HepG2 (cell line): ENCODE measurements around the gene CTDNEP1. TPM values are rescaled to one million over a fixed set of nuclear protein-coding genes. Genes with fewer than 3 reads are reported as not detected.
A peak's percentile ranks its signal among the peaks of the same experiment; 100 is the strongest.

Experiments used
- CBFB ChIP-seq: sonication (generic); formaldehyde crosslinking; IDR thresholded peaks from 2 replicates; pipeline ENCODE4 v1.4.0; 2020; ENCODE audit warnings: missing genetic modification reagents
- CERS6 ChIP-seq: sonication (generic); formaldehyde crosslinking; IDR thresholded peaks from 2 replicates; pipeline ENCODE4 v1.5.0; 2020; ENCODE audit warnings: missing genetic modification reagents
- ELF3 ChIP-seq: IDR thresholded peaks from 2 replicates; pipeline ENCODE4 v1.6.1; 2016; ENCODE audit warnings: missing genetic modification reagents, missing compliant biosample characterization
- EP300 ChIP-seq, 3 experiments: sonication (generic) in 1 of 3; formaldehyde crosslinking in 1 of 3; IDR thresholded peaks; 2 replicates each; pipeline versions ENCODE4 v1.5.1 to v1.6.1; 2011 to 2020; ENCODE audit warnings: low read depth in 2 of 3, low read length in 2 of 3, borderline replicate concordance in 1 of 3, improper control_type of control experiment in 1 of 3, mild to moderate bottlenecking in 1 of 3, missing genetic modification reagents in 1 of 3, moderate library complexity in 1 of 3
- KDM4B ChIP-seq: sonication (generic); formaldehyde crosslinking; IDR thresholded peaks from 2 replicates; pipeline ENCODE4 v1.4.0; 2020; ENCODE audit warnings: missing genetic modification reagents
- KLF6 ChIP-seq: IDR thresholded peaks from 2 replicates; pipeline ENCODE4 v1.8.0; 2016; ENCODE audit warnings: missing biosample characterization, missing genetic modification reagents
- MXD3 ChIP-seq: IDR thresholded peaks from 2 replicates; pipeline ENCODE4 v1.6.1; 2016; ENCODE audit warnings: mild to moderate bottlenecking, missing biosample characterization, missing genetic modification reagents
- MYNN ChIP-seq: sonication (generic); formaldehyde crosslinking; IDR thresholded peaks from 2 replicates; pipeline ENCODE4 v1.4.0; 2020; ENCODE audit warnings: mild to moderate bottlenecking, low read depth, missing genetic modification reagents
- MZF1 ChIP-seq: sonication (generic); formaldehyde crosslinking; IDR thresholded peaks from 2 replicates; pipeline ENCODE4 v1.8.1; 2023; ENCODE audit warnings: mild to moderate bottlenecking, missing genetic modification reagents, borderline replicate concordance
- NCOA2 ChIP-seq: sonication (generic); formaldehyde crosslinking; IDR thresholded peaks from 2 replicates; pipeline ENCODE4 v1.8.0; 2022; ENCODE audit warnings: inconsistent platforms
- NR1H2 ChIP-seq: sonication (generic); formaldehyde crosslinking; IDR thresholded peaks from 2 replicates; pipeline ENCODE4 v1.8.1; 2022; ENCODE audit warnings: low read depth, missing genetic modification reagents, borderline replicate concordance
- PRMT3 ChIP-seq: sonication (generic); formaldehyde crosslinking; IDR thresholded peaks from 2 replicates; pipeline ENCODE4 v1.8.1; 2022; ENCODE audit warnings: low read depth, mild to moderate bottlenecking, moderate library complexity, missing genetic modification reagents, borderline replicate concordance
- RBAK ChIP-seq: sonication (generic); formaldehyde crosslinking; IDR thresholded peaks from 2 replicates; pipeline ENCODE4 v1.5.1; 2020; ENCODE audit warnings: mild to moderate bottlenecking, missing genetic modification reagents
- RFX1 ChIP-seq: fragments of 450-650 bp; IDR thresholded peaks from 2 replicates; pipeline ENCODE4 v1.6.1; 2017
- SETDB1 ChIP-seq: sonication (generic); formaldehyde crosslinking; IDR thresholded peaks from 2 replicates; pipeline ENCODE4 v1.5.1; 2020; ENCODE audit warnings: missing genetic modification reagents, mild to moderate bottlenecking, borderline replicate concordance
- SIN3B ChIP-seq: fragments of 150-350 bp; IDR thresholded peaks from 2 replicates; pipeline ENCODE4 v1.6.1; 2014; ENCODE audit warnings: low read length
- XRCC5 ChIP-seq: fragments of 200-400 bp; formaldehyde crosslinking; optimal IDR thresholded peaks from 2 replicates; pipeline ENCODE3; 2017; ENCODE audit warnings: mild to moderate bottlenecking, low read length
- ZNF274 ChIP-seq: sonication (generic); formaldehyde crosslinking; IDR thresholded peaks from 2 replicates; pipeline ENCODE4 v1.5.1; 2020; ENCODE audit warnings: mild to moderate bottlenecking, missing genetic modification reagents
- ZNF280D ChIP-seq: sonication (generic); formaldehyde crosslinking; IDR thresholded peaks from 2 replicates; pipeline ENCODE4 v1.5.1; 2020; ENCODE audit warnings: mild to moderate bottlenecking, missing genetic modification reagents
- ZNF333 ChIP-seq: sonication (generic); formaldehyde crosslinking; IDR thresholded peaks from 2 replicates; pipeline ENCODE4 v1.4.0; 2020; ENCODE audit warnings: mild to moderate bottlenecking, missing genetic modification reagents, borderline replicate concordance
- ZNF468 ChIP-seq: sonication (generic); formaldehyde crosslinking; IDR thresholded peaks from 2 replicates; pipeline ENCODE4 v1.8.0; 2022; ENCODE audit warnings: mild to moderate bottlenecking, moderate library complexity, missing genetic modification reagents
- ZNF501 ChIP-seq: sonication (generic); formaldehyde crosslinking; IDR thresholded peaks from 2 replicates; pipeline ENCODE4 v1.5.1; 2020; ENCODE audit warnings: mild to moderate bottlenecking, moderate library complexity, missing genetic modification reagents
- ZNF547 ChIP-seq: sonication (generic); formaldehyde crosslinking; IDR thresholded peaks from 2 replicates; pipeline ENCODE4 v1.5.1; 2020; ENCODE audit warnings: mild to moderate bottlenecking, missing genetic modification reagents
- ZNF605 ChIP-seq: sonication (generic); formaldehyde crosslinking; IDR thresholded peaks from 2 replicates; pipeline ENCODE4 v1.8.0; 2022; ENCODE audit warnings: mild to moderate bottlenecking, missing genetic modification reagents
- ZNF704 ChIP-seq: sonication (generic); formaldehyde crosslinking; IDR thresholded peaks from 2 replicates; pipeline ENCODE4 v1.8.1; 2023; ENCODE audit warnings: mild to moderate bottlenecking, inconsistent platforms, moderate library complexity, missing genetic modification reagents, borderline replicate concordance
- polyA plus RNA-seq, 8 experiments: library from polyadenylated mRNA; depleted of rRNA in 3 of 8; stranded (reverse) in 7 of 8; unstranded in 1 of 8; fragments of >200 nt; fragmentation: Illumina TruSeq in 4 of 8; extraction: Trizol in 4 of 8; gene quantifications; 2 replicates each; pipeline versions ENCODE4 v1.2.1 to v1.2.3, GENCODE V29; 2011 to 2016; ENCODE audit warnings: low read depth in 4 of 8, missing spikeins in 1 of 8, mixed read lengths in 1 of 8; ENCODE audit not compliant: insufficient read depth in 1 of 8
- total RNA-seq, 5 experiments: library from RNA; depleted of rRNA; stranded (reverse); fragments of >200 nt; fragmentation: Illumina TruSeq; extraction: Trizol; gene quantifications; 2 replicates each; pipeline ENCODE4 v1.2.3, GENCODE V29; 2016; ENCODE audit warnings: low read depth in 1 of 5

The CTDNEP1 gene
- total and polyA plus RNA-seq, 2 of the 13 experiments (the other 11 are each of a cell fraction or from before 2014, with no cell fraction given): 19.8 to 118 TPM

GRCh38 chr17:7213895-7214299 is 37.6 kb downstream of the CTDNEP1 start (continued):
- no peak for TF ChIP-seq PRMT3 (CRISPR knock-in tag)
- no peak for TF ChIP-seq ZNF501
- TF ChIP-seq MYNN: peak; percentile 94; the same call in 1 of the 2 replicates
- TF ChIP-seq NCOA2 (CRISPR knock-in tag): no peak
- no peak for TF ChIP-seq NR1H2 (CRISPR knock-in tag)
- peak; percentile 28 for TF ChIP-seq XRCC5
- TF ChIP-seq CERS6: no peak
- TF ChIP-seq SIN3B: 0 out of 2 replicates have a peak, but pooled peaks have one; percentile 62
- no peak for TF ChIP-seq ZNF605
- TF ChIP-seq ZNF547 (CRISPR knock-in tag): no peak
- 0 out of 2 replicates have a peak, but pooled peaks have one; percentile 19 for TF ChIP-seq KLF6 (CRISPR knock-in tag)
- no peak for TF ChIP-seq ZNF704 (CRISPR knock-in tag)
- peak; percentile 94 for TF ChIP-seq RFX1
- no peak for TF ChIP-seq SETDB1 (CRISPR knock-in tag)
- TF ChIP-seq ZNF274: 0 out of 2 replicates have a peak, but pooled peaks have one; percentile 32
- 0 out of 2 replicates have a peak, but pooled peaks have one; percentile 29 for TF ChIP-seq ZNF280D (CRISPR knock-in tag)
- TF ChIP-seq CBFB (CRISPR knock-in tag): no peak
- 0 out of 2 replicates have a peak, but pooled peaks have one; percentile 51 for TF ChIP-seq ZNF468 (CRISPR knock-in tag)
- TF ChIP-seq ZNF333 (CRISPR knock-in tag): no peak
- TF ChIP-seq MXD3 (CRISPR knock-in tag): 0 out of 2 replicates have a peak, but pooled peaks have one; percentile 11
- TF ChIP-seq RBAK (CRISPR knock-in tag): no peak
- no peak for TF ChIP-seq KDM4B (CRISPR knock-in tag)
- no peak for TF ChIP-seq MZF1 (CRISPR knock-in tag)
- 0 out of 4 replicates have a peak, but pooled peaks of 1 of the 2 experiments have one; percentile 54 for TF ChIP-seq EP300 (IDR thresholded peaks at IDR 0.05; ENCODE audit: low read depth in 2 of 2, low read length in 2 of 2)
- no peak for TF ChIP-seq EP300 (CRISPR knock-in tag; IDR thresholded peaks at IDR 0.05; ENCODE audit: borderline replicate concordance)
- 0 out of 2 replicates have a peak, but pooled peaks have one; percentile 5 for TF ChIP-seq ELF3 (CRISPR knock-in tag)
